GM18505 (cell line): ENCODE results near the gene HOXC11.

Source experiments
- ATAC-seq: cut with Tn5 transposase; IDR thresholded peaks from one replicate; pipeline ENCODE4 v1.9.1; 2021; ENCODE audit not compliant: unreplicated experiment
- POLR2A ChIP-seq: IDR thresholded peaks from 4 replicates; pipeline ENCODE4 v1.6.1; 2011; ENCODE audit warnings: borderline replicate concordance; ENCODE audit not compliant: insufficient read depth, insufficient read length; ENCODE audit errors: extremely low read depth

HOXC11 gene

GRCh38 chr12:53972722-53973235, at the start of gene HOXC11:
Gene HOXC11 (plus strand): TSS chr12:53973126. CDS start chr12:53973242, 116 bp downstream.
- ATAC-seq = no peak
- no peak for TF ChIP-seq POLR2A

GRCh38 chr12:53924521-53925405, 48.2 kb upstream of the HOXC11 start:
- no peak for TF ChIP-seq POLR2A
- ATAC-seq = no peak

GRCh38 chr12:53927220-53928029, 45.5 kb upstream of the HOXC11 start:
- ATAC-seq = no peak
- no peak for TF ChIP-seq POLR2A

- TF ChIP-seq POLR2A = no peak
- ATAC-seq = no peak
Measured at GRCh38 chr12:53928054-53928835, 44.7 kb upstream of the HOXC11 start.

- TF ChIP-seq POLR2A = no peak
- ATAC-seq = no peak
Measured at GRCh38 chr12:53929527-53929926, 43.4 kb upstream of the HOXC11 start.

GRCh38 chr12:53930591-53931255, 42.2 kb upstream of the HOXC11 start:
- no peak for TF ChIP-seq POLR2A

GRCh38 chr12:53931844-53932581, 40.9 kb upstream of the HOXC11 start:
- no peak for ATAC-seq
- no peak for TF ChIP-seq POLR2A

More at GRCh38 chr12:53930591-53931255, 42.2 kb upstream of the HOXC11 start:
- ATAC-seq = no peak

- TF ChIP-seq POLR2A = no peak
- no peak for ATAC-seq
Measured at GRCh38 chr12:53932915-53933314, 40.0 kb upstream of the HOXC11 start.

- no peak for TF ChIP-seq POLR2A
- no peak for ATAC-seq
Measured at GRCh38 chr12:53935383-53936341, 37.3 kb upstream of the HOXC11 start.

- no peak for ATAC-seq
- TF ChIP-seq POLR2A = no peak
Measured at GRCh38 chr12:53937099-53937498, 35.8 kb upstream of the HOXC11 start.
